ENCODE data around the gene CCDC47. TPM values are rescaled to one million over a fixed set of nuclear protein-coding genes. Genes with fewer than 3 reads are reported as not detected.
"Not testable (repeated sequence)": the region's sequence is repeated elsewhere in the genome, so short reads cannot be mapped to it uniquely, and the experiment has no call there.

The CCDC47 gene
- polyA plus RNA-seq, 1 donor: 54.9 TPM

DNA sequence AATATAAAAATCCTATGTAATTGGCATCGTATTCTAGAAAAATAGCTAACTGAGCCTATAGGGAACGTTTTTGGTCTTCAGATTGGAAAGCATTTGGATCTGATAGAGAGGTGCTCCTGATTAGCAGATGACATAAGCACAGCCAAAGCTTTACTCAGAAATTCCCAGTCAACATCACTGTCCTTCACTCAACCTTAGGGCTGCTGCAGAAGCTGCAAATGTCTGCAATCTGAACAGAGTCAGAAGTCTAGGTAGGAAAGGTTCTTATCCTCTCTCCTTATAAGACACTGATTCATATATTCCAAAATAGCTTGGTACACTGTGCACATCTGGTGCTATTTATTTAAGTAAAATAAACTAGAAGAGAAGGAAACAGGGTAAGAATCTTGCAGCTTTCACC, 51.0 kb downstream of the CCDC47 start:
- no peak for DNase-seq (ENCODE audit: low read depth)

DNA sequence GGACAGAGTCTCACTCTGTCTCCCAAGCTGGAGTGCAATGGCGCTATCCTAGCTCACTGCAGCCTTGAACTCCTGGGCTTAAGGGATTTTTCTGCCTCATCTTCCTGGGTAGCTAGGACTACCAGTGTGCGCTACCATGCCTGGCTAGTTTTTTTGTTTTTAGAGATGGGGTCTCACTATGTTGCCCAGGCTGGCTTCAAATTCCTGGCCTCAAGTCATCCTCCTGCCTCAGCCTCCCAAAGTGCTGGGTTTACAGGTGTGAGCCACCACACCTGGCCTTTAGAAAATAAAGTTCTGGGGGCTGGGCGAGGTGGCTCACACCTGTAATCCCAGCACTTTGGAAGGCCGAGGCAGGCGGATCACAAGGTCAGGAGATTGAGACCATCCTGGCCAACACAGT, 53.2 kb downstream of the CCDC47 start:
- not testable (repeated sequence) for DNase-seq (ENCODE audit: low read depth)

DNA sequence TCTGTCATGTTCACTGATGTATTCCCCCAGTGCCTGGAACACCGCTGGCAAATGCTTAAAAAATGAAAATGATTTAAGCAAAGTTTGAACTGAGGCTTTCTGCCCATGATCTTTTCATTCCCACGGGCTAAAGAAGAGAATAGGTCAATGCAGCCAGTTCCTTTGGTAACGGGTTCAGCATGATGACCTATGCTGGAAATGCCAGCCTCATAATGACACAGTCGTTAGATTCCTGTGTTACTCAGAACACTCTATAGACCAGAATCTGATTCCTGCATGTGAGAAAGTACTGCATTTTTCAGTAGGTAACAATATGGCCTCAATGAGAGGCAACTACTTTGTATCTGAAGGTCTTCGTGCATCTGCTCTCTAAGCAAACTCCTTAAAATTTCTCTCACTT, 54.4 kb downstream of the CCDC47 start:
- DNase-seq (ENCODE audit: low read depth): no peak

DNA sequence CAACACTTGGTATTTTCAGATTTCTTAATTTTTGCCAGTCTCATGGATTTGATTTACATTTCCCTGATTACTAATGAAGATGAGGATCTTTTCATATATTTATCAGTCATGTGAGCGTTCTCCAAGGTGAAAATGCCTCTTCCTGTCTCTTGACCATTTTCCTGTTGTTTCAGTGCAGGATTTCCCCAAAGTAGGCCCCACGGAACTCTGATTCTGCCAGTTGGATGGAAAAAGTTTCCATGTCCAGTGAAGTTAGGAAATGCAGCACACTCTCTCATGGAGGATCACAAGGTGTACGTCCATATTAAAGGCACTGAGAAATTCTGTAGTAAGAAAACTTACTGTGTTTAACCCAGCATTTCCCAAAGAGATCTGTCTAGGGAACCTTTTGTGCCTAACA, 57.0 kb downstream of the CCDC47 start:
- DNase-seq (ENCODE audit: low read depth): no peak

DNA sequence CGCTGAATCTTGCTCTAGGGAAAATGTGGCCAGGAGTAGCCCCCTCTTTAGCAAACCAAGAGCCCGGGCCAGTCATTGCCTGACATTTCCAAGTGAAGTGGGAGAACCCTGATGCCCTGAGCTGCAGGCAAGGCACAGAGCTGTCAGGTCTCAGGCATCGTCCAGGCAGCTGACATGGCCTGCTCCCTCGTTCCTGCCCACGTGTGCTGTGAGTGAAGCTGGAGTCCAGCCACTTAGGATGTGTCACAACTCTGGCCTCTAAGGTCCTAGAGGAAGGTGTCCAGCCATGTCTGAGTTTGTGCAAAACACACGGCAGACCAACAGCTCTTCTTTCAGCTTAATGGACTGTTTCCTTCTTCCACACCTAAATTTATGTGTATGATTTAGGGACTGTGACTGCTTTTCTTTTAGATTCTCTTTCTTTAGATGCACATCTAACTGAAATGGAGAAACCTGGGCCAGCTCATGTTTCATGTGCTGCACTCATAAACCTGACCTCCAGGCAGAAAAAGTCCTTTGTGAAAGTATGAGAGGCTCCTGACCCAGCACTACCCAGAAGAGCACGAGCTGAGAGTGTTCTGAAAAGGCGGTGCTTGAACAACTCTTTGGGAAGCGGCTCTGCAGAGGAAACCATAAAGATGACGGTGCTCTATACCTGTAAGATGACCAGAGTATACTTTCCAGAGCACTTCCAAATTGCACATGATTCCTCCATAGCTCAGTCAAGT, 58.7 kb downstream of the CCDC47 start:
- DNase-seq (ENCODE audit: low read depth): no peak

DNA sequence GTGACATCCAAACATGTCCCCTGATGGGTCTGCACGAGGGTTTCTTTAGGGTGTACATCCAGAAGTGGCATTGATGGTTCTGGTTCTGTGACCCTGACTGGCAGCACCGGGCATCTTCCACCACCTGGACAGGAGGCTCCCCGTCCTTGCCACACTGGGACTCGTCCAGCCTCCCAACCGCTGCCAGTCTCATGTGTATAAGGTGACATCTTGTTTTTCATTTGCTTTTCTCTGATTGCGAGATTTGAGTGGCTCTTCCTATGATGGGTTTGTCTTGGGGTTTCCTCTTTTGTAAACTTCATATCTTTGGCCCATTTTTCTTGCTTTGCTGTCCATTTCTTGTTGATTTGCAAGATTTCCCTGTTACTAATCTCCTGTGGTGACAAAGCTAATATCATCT, 64.3 kb downstream of the CCDC47 start:
- DNase-seq (ENCODE audit: low read depth): no peak

DNA sequence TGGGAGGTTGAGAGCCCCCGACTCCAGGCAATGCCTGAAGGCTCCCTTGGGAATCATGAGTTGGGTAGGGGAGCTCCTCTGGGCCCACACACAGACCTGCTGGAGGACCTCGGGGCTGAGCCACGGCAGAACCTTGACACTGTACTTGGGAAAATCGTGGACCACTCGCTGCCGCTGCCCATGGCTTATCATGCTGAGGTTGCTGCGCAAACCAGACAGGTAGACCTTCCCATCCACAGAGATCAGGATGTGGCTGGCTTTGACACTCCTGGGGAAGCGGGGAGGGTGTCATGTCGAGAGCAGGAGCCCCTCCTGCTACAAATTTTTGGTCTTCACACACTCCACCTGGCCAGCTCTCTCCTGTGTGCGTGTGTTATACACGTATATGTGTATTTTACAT, 66.2 kb downstream of the CCDC47 start:
- DNase-seq (ENCODE audit: low read depth): no peak

DNA sequence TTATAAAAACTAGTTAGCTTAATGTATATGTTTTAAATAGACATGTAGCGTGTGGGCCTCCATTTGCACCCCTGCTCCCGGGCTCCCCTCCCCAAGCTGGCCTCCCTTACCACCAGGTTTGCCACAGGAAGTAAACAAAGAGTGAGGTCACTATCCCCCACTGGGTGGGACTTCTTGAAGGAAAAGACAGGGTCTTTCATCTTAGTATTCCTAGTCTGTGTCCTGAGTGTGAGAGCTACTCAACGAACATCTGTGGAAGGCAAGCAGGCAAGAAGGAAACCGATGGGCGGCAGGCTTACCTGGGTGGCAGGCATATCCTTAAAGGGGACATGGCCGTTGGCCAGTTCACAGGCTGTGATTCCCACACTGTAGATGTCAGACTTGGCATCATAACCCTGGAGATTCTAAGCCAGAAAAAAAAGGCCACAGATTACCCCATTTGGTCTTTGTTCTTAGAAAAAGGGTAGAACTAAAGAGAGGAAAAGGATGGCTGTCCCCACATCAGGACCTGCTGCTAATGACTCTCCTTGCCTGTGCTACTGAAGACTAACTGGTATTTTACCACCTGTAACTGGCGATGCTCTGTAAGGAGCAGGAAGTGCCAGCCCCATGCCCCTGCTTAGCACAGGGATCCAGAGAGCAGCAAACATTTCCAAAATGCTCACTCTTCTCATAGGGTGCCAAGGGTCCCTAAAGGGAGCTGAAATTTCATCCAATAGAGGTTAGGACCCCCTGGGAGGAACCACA, 66.9 kb downstream of the CCDC47 start:
- DNase-seq (ENCODE audit: low read depth): no peak

DNA sequence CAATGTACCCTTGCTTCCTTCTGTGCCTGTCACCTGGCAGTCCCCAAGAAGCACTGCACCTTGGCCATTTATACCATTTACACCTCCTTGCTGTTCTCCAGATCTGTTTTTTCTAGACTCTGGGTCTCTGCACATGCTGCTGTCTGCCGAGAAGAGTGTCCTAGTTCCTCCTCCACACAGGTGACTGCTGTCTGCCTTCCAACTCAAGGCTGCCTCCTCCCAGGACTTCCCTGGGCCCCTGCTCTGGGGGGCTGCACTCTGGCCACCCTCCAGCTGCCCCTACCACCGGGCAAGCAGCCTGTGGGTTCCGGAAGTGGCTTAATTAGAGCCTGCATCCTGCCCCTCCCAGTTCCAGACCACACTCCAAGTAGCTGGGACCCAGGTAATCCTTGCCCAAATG, 67.7 kb downstream of the CCDC47 start:
- DNase-seq (ENCODE audit: low read depth): no peak

DNA sequence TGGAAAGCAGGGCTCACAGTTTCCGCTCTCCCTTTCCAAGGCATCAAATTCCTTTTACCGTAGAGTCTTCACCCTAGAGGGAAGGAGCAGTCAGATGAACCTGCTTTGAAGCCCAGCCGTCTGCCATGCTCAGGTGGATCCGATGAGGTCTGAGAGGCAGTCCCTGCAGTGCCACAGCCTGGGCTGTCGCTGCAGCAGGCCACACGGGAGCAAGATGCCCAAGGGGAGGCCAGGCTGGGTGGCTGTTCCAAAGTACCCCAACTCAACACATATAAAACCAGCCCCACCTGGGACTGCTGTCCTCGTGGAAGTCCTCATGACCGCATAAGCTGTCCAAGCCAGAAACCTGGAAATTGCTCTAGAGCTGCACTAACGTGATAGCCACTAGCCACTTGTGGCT, 68.6 kb downstream of the CCDC47 start:
- DNase-seq (ENCODE audit: low read depth): no peak

DNA sequence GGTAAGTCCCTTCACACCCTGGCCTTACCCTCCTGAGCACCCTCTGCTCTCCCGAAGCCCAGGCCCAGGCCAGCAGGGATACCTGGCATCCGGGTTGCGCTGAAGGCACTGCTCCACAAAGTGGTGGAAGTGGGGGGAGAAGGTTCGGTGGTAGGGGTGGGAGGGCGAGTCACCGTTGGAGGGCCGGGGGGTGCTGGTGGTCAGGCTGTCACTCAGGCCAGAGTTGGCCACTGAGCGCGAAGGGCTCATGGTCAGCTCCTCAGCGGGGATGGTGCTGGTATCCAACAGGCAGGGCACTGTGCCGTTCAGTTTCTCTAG, 69.2 kb downstream of the CCDC47 start:
- DNase-seq (ENCODE audit: low read depth): no peak

DNA sequence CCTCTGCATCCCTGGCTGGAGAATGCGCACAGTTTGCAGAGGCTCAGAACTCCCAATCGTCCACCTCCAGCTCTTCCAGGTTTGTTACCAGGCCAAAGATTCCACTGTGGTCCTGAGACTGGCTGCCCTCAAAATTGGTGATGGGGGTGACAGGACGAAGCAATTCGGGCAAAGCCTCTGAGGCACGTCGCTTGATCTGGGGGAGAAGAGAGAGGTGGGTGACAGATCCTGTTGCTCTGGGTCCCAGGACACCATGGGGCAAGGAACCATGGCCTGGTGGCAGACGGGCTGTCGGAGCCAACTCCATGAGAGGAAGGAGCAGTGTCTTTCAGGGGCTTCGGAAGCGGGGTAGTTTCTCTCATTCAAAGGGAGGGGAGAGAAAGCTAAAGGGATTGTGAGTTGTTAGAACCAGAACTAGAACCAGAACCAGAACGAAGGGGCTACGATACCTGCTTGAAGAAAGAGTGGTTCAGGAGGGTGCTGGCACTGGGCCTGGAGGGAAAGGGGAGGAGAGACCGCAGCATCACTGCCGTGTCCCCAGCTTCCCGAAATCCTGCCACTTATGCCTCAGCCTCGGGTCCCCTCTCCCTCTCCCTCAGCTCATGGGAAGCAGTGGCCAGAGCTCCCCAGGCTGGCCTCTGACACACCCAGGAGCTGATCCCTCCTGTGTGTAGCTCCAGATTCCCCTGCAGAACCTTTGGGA, 69.7 kb downstream of the CCDC47 start:
- no peak for DNase-seq (ENCODE audit: low read depth)

DNA sequence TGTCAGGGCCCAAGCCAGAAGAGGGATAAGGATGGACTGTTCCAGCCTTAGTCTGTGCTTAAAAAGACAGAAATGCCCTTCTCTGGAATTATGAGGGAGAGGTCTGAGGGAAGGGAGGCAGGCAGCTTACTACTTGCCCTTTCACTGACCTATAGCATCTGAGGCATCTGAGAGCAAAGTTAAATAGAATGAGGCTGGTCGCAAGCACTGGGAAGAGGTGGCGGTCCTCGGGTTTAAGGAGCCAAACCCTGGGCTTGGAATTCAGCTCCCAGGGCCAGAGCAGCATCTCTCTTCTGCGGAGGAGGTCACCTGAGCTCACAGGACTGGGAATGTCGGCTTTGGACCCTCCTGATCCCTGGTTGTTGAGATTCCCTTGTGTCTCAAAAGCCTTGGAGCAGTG, 70.4 kb downstream of the CCDC47 start:
- DNase-seq (ENCODE audit: low read depth): no peak

DNA sequence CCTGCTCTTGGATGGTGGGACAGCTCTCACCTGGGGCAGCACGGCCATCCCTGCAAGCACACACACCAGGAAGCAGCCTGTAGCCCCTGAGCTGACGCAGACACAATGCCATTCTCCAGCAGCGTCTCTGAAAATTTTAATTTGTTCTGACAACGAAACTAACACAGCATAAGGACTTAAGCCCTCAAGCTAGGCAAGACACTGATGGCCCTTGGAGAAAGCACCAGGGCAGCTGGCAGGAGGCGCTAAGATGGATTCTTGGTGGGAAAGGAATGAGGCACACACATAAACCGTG, 70.7 kb downstream of the CCDC47 start:
- DNase-seq (ENCODE audit: low read depth): no peak

DNA sequence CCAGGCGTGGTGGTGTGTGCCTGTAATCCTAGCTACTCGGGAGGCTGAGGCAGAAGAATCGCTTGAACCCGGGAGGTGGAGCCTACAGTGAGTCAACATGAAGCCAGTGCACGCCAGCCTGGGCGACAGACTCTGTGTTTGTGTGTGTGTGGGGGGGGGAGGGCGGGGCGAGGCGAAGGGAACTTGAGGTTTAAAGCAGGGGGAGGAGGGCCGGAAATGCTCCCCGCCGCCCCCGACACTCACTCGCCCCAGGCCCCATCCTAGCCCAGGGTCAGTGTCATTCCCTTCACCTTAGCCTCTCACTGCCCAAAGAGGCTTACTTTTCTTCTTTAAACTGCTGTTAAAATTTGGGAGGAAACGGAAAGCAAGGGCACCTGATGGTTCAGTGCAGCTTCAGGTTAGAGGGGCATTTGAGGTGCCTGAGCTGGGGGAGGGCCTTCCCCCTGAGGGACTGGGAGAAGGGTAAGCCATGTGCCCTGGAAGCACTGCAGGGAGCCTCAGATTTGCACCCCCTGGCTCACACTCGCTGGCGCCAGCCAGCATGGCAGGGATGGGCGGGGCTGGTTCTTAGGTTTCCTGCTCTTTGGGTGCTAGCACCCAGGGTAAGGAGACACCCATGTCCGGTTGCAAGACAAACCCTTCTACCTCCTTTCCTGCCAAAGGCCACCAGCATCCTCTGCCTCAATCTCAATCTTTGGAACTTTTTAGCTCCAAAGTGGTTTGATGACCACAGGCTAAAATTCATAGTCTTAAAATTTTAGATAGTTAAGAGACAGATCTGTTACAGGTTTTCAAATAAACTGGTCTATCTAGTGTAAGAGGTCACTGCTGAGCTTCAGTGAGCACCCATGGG, 71.3 kb downstream of the CCDC47 start:
- no peak for DNase-seq (ENCODE audit: low read depth)

DNA sequence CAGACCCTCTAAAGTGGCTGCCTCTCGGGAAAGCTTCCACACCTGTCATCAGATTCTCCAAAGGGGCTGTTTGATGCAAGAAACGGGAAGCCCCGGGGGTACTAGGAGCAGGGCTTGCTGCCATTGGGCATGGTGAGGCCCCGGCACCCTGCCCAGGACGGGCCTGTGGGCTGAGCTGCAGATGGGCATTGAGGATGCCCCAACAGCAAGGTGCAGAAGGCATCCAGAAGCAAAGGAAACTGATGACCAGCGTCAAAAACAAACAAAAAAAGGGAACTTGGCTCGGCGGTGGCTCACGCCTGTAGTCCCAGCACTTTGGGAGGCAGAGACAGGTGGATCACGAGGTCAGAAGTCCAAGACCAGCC, 72.0 kb downstream of the CCDC47 start:
- DNase-seq (ENCODE audit: low read depth): no peak

DNA sequence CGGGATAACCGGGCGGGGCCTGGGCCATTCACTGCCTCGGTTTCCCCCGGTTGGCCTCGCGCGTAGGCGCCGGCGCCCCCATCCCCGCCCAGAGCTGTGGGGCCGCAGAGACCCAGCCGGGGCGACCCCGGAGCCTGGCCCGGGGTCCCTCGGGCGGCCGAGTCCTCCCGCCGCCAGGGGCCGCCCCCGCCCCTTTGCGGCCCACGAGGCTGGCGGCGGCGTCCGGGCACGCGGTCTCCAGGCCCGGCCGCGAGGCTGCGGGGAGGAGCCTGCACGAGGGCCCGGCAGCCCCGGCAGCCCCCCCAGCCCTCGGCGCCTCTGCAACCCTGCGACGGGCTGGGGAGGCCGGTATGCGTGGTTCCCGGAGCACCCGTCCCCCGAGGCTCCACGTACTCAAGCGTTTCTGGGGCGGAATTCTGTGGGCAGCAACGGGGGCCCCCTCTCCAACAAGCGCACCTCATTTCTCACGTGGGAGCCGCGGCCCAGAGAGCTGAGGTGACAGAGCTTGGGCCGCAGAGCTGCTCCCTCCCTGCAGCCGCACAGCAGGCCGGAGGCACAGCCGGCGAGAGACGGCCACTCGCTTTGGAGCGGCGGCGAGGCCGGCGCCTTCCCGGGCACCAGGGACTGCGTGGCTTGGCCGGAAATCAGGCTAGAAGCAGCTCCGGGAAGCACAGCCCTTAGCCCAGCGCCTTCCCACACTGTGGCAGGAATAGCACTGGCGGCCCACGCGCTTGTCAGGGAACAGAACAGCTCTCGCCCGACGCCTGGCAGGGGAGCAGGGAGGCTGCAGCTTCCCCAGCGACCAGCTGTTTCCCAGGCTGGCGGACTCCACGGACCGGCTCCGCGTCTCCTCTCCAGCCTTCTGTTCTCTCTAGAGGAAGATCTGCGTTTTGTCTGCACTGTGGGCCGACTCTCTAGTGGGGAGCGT, 72.6 kb downstream of the CCDC47 start:
- DNase-seq (ENCODE audit: low read depth): no peak

DNA sequence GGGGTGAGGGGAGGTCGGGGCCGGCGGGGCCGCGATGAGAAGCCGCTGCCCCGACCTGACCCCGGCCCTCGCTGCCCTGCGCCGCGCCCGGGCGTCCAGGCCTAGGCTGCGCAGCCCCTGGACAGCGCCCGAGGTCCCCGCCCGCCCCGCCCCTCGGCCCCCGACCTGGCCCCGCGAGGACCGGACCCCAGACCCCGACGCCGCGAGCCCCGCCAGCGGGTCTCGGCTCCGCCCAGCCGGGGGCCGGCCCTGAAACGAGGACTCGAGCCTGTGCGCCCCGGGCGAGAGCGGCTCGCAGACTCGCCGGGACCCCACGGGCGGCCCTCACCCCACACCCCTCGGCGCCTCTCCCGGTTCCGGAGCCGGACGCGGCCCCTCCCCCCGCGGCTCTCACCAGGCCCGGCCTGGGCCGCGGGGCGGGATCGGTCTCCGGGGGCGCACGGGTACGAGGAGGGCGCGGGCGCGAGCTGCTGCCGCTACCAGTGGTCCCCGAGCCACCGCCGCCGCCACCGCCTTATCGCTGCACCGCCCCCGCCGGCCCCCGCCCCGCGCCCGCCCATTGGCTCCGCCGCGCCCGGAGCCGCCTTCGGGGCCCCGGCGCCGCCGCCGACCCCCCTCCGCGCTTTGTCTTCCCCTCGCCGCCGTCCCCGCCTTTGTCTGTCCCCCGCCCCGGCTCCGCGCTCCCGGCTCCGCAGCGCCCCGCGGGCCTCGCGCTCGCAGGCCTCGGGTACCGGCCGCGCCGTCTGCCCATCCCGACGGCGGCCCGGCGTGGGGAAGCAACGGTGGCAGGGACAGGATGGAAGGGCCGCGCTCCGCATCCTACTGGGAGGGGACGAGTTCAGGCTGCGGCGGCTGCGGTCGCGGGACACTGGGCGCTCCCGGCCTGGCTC, 73.5 kb downstream of the CCDC47 start, which contains the start of gene LIMD2:
TSS of gene LIMD2 (minus strand) at position 488 of the 890 bp plus-strand sequence. CDS start 827 bp downstream, outside the sequence.
- DNase-seq (ENCODE audit: low read depth): no peak

DNA sequence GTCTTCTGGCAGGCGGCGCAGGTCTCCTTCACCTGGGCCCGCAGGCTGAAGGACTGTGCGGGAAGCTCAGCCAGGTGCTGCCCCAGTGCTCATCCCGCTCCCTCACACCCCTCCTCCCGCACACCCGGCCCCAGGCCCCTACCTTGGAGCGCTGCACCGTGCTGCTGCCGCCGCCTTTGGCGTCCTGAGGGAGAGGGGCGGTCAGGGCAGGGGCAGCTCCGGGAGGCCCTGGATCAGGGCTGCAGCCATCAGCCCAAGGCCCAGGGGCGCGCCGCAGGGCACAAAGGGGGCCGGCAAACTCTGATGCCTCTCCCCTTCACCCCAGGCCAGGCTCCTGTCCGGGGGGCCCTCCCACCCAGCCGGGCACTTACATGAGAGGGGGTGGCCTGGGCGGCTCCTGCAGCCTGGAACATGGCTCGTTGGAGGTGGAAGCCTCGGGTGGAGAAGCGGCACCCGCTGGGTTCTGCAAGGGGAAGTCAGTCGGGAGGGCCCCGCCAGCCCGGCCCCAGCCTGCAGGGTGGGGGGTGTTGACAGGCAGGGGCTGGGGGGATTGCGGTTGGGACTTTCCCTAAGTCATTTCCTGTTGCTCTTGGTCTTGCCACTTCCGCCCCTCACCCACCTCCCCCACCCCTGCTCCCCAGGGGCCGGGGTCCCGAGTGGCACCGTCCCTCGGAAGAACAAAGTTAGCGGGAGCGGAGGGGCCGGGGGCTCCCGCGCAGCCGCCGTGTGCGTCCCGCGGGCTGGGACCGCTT, 74.3 kb downstream of the CCDC47 start:
- no peak for DNase-seq (ENCODE audit: low read depth)
